GM21619 (cell line): ENCODE measurements around the gene AFF2.

Experiments
- ATAC-seq: cut with Tn5 transposase; IDR thresholded peaks from one replicate; pipeline ENCODE4 v1.9.1; 2021; ENCODE audit not compliant: unreplicated experiment

The AFF2 gene

GRCh38 chrX:148984238-148984637 is 483.8 kb downstream of the AFF2 start:
- no peak for ATAC-seq

- ATAC-seq = no peak
These were observed 491.1 kb downstream of the AFF2 start for GRCh38 chrX:148991502-148991901.

GRCh38 chrX:148995661-148996060 is 495.2 kb downstream of the AFF2 start:
- ATAC-seq = no peak

- ATAC-seq = no peak
These were observed 501.9 kb downstream of the AFF2 start for GRCh38 chrX:149002320-149002719.

GRCh38 chrX:149003863-149004660 is 503.6 kb downstream of the AFF2 start:
- peak; percentile 69 for ATAC-seq

GRCh38 chrX:149004936-149005335 is 504.5 kb downstream of the AFF2 start:
- no peak for ATAC-seq

- ATAC-seq = no peak
These were observed 505.8 kb downstream of the AFF2 start for GRCh38 chrX:149006235-149006634.

GRCh38 chrX:149007423-149007822 is 507.0 kb downstream of the AFF2 start:
- ATAC-seq = no peak

- ATAC-seq = no peak
These were observed 509.8 kb downstream of the AFF2 start for GRCh38 chrX:149010013-149010852.

- no peak for ATAC-seq
These were observed 510.4 kb downstream of the AFF2 start for GRCh38 chrX:149010853-149011224.

GRCh38 chrX:149013081-149013480 is 512.7 kb downstream of the AFF2 start:
- ATAC-seq = no peak

GRCh38 chrX:149021159-149021558 is 520.7 kb downstream of the AFF2 start:
- no peak for ATAC-seq

- ATAC-seq = no peak
These were observed 522.1 kb downstream of the AFF2 start for GRCh38 chrX:149022485-149022884.

GRCh38 chrX:149032449-149032848 is 532.0 kb downstream of the AFF2 start:
- no peak for ATAC-seq

- ATAC-seq = no peak
These were observed 535.7 kb downstream of the AFF2 start for GRCh38 chrX:149036086-149036485.

GRCh38 chrX:149037281-149037870 is 537.0 kb downstream of the AFF2 start:
- ATAC-seq = no peak

GRCh38 chrX:149039057-149039456 is 538.6 kb downstream of the AFF2 start:
- ATAC-seq = no peak

GRCh38 chrX:149040873-149041535 is 540.6 kb downstream of the AFF2 start:
- ATAC-seq = peak; percentile 71

GRCh38 chrX:149043401-149043800 is 543.0 kb downstream of the AFF2 start:
- ATAC-seq = no peak

- ATAC-seq = no peak
These were observed 544.1 kb downstream of the AFF2 start for GRCh38 chrX:149044471-149044870.

- no peak for ATAC-seq
These were observed 545.3 kb downstream of the AFF2 start for GRCh38 chrX:149045645-149046210.
